Measurements from ENCODE around the gene TRIM44.

- TF ChIP-seq CTCF (conservative IDR thresholded peaks at IDR 0.05), result no peak
- no peak for TF ChIP-seq ZFX (IDR thresholded peaks at IDR 0.05)
These were observed 11.3 kb upstream of the TRIM44 start for GRCh38 chr11:35651263-35651662.

Measured in C4-2B (cell line).